ENCODE results near the gene MGAT5.

The MGAT5 gene

GRCh38 chr2:134366359-134366758, 112.5 kb downstream of the MGAT5 start (continued):
- TF ChIP-seq ZNF394 (tag by site-specific recombination; IDR thresholded peaks at IDR 0.05; ENCODE audit: borderline replicate concordance): no peak
- TF ChIP-seq SALL2 (tag by site-specific recombination; IDR thresholded peaks at IDR 0.05; ENCODE audit: borderline replicate concordance): no peak
- TF ChIP-seq ZNF530 (tag by site-specific recombination; IDR thresholded peaks at IDR 0.05; ENCODE audit: low read depth): no peak
- TF ChIP-seq OVOL3 (tag by site-specific recombination; IDR thresholded peaks at IDR 0.05): no peak
- no peak for TF ChIP-seq ZIC2 (tag by site-specific recombination; IDR thresholded peaks at IDR 0.05)

- no peaks in the 10 kb centered on the region for H3K9me3 ChIP-seq (ENCODE audit: control insufficient read depth, insufficient read depth, low read depth, low read length)
- H3K4me3 ChIP-seq (ENCODE audit: low read depth, low read length): no peak overlapping the region
- no peak overlapping the region for H3K27ac ChIP-seq (ENCODE audit: extremely low read depth, low read depth, low read length)
- peaks cover 0 to 18% of the 10 kb centered on the region in 2 experiments; a peak in 1 of 3 replicates for H3K36me3 ChIP-seq (ENCODE audit: control insufficient read depth in 2 of 2, insufficient read depth in 1 of 2, low read length in 2 of 2)
- TF ChIP-seq ZFP69B (tag by site-specific recombination; IDR thresholded peaks at IDR 0.05): no peak
- TF ChIP-seq ZBTB10 (tag by site-specific recombination; IDR thresholded peaks at IDR 0.05): no peak
- no peak for TF ChIP-seq ZNF132 (tag by site-specific recombination; IDR thresholded peaks at IDR 0.05; ENCODE audit: borderline replicate concordance)
- no peak for TF ChIP-seq SALL2 (tag by site-specific recombination; IDR thresholded peaks at IDR 0.05; ENCODE audit: borderline replicate concordance)
- no peak for TF ChIP-seq HIC1 (tag by site-specific recombination; IDR thresholded peaks at IDR 0.05)
- no peak for TF ChIP-seq ZBTB48 (tag by site-specific recombination; IDR thresholded peaks at IDR 0.05)
- no peak for TF ChIP-seq ZBTB6 (tag by site-specific recombination; IDR thresholded peaks at IDR 0.05)
- no peak for TF ChIP-seq ZNF341 (tag by site-specific recombination; IDR thresholded peaks at IDR 0.05; ENCODE audit: low read depth)
- no peak for TF ChIP-seq ZNF677 (tag by site-specific recombination; IDR thresholded peaks at IDR 0.05)
- no peak for TF ChIP-seq ZNF133 (tag by site-specific recombination; IDR thresholded peaks at IDR 0.05)
- no peak for TF ChIP-seq ZNF302 (tag by site-specific recombination; IDR thresholded peaks at IDR 0.05; ENCODE audit: low read depth)
- TF ChIP-seq ZNF391 (tag by site-specific recombination; IDR thresholded peaks at IDR 0.05; ENCODE audit: borderline replicate concordance, low read depth): no peak
- TF ChIP-seq ZNF248 (tag by site-specific recombination; IDR thresholded peaks at IDR 0.05): no peak
- TF ChIP-seq ZNF529 (tag by site-specific recombination; IDR thresholded peaks at IDR 0.05; ENCODE audit: insufficient replicate concordance): no peak
- no peak for TF ChIP-seq ZBTB7A (tag by site-specific recombination; IDR thresholded peaks at IDR 0.05; ENCODE audit: low read depth)
- no peak for TF ChIP-seq ZNF776 (tag by site-specific recombination; IDR thresholded peaks at IDR 0.05; ENCODE audit: borderline replicate concordance)
- no peak for TF ChIP-seq ZNF175 (tag by site-specific recombination; IDR thresholded peaks at IDR 0.05)
- TF ChIP-seq ZNF843 (tag by site-specific recombination; IDR thresholded peaks at IDR 0.05): no peak
- peaks cover 14% of the 10 kb centered on the region for H3K4me1 ChIP-seq (ENCODE audit: control insufficient read depth, insufficient read depth, low read length)
- ChIA-PET CTCF (interaction anchor here (1.5 to 2.2 kb wide), 2 partner anchors 121 to 249 kb away, joined by 4 to 7 read pairs; no protein-coding TSS in a partner anchor), POLR2A (no interaction called here)
These were observed 113.3 kb downstream of the MGAT5 start for GRCh38 chr2:134367213-134367612.
